Measurements from ENCODE around the gene NUDT21.

GRCh38 chr16:56420613-56421012, 30.5 kb downstream of the NUDT21 start:
- TF ChIP-seq CTCF (IDR thresholded peaks at IDR 0.05 in 2 of 3, conservative IDR thresholded peaks at IDR 0.05 in 1 of 3; ENCODE audit: borderline replicate concordance in 1 of 3, insufficient read depth in 1 of 3, low read depth in 2 of 3, low read length in 2 of 3) (no peak), POLR2A (IDR thresholded peaks at IDR 0.05; ENCODE audit: borderline replicate concordance, extremely low read depth, insufficient read depth, insufficient read length) (no peak), REST (IDR thresholded peaks at IDR 0.05; ENCODE audit: low read depth) (no peak), POLR2AphosphoS5 (IDR thresholded peaks at IDR 0.05; ENCODE audit: low read depth, low read length) (no peak), SRF (IDR thresholded peaks at IDR 0.05; ENCODE audit: low read depth) (no peak), EZH2phosphoT487 (IDR thresholded peaks at IDR 0.05; ENCODE audit: borderline replicate concordance) (no peak), SP1 (IDR thresholded peaks at IDR 0.05; ENCODE audit: low read depth) (no peak)

All from HCT116 (cell line).